ENCODE results near the gene OTOA.
A peak's percentile ranks its signal among the peaks of the same experiment; 100 is the strongest.
"Not testable (repeated sequence)": the region's sequence is repeated elsewhere in the genome, so short reads cannot be mapped to it uniquely, and the experiment has no call there.

OTOA gene

DNA sequence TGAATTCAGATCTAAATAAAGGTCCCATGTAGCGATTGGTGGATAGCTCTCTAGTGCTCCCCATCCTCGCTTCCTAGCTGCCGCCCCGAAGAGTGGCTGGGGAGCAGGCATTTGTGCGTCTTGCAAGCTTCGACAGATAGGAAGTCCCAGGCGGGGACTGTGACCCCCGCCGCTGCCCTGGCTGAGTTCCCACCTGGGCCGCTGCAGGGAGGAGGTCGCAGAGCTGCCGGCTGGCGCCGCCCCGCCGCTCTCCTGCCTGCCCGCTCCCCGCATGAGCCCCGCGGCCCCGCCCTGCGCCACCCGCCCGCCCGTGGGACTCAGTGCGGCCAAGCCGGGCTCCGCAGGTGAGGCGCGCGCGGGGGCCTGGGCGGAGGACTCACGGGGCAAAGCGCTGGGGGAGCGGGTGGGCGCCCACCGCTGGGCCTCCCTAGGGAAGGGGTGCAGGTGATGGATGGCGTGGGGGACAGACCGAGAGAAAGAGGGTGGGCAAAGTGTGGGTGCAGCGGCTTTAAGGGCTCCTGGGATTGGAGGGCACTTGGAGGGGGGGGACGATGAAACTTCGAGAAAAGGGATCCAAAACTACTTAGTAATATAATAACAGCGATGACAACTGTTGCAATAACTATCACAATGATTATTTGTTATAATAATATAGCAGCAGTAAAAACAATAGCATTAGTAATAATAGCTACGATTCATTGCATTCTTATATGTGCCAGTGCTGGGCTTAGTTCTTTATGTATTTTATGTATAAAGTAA lies at the start of gene OTOA:
OTOA (plus strand) TSS at position 80 of the 759 bp plus-strand sequence. CDS start 14,547 bp downstream, outside the sequence.
- DNase-seq = peak in 3 of 58 donors; percentile 8 to 44 (median 11)

DNA sequence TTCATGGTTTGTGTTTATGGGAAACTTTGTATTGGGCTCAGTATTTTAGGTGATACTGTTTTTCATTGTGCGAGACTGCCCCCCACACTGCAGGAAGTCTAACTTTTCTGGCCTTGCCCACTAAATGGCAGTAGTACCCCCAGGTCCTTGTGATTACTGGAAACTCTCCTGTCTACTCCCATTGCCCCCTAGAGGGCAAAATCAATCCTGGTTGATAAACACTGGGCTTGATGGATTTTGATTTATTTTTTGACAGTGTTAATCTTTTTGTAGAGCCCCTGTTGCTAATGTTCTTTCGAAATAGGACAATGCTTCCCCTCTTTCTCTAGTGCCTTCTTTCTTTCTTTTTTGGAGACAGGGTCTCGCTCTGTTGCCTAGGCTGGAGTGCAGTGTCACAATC lies 48.9 kb upstream of the OTOA start:
- no peak for DNase-seq

DNA sequence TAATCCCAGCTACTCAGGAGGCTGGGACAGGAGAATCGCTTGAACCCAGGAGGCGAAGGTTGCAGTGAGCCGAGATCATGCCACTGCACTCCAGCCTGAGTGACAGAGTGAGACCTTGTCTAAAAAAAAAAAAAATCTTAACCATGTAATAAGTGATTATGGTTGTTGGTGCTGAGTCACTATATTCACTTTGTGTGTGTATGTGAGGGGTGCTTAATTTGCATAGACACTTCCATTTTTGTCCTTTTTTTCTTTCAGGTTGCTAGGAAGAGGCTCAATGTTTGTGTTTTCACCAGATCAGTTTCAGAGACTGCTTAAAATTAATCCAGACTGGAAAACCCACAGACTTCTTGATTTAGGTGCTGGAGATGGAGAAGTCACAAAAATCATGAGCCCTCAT lies 46.2 kb upstream of the OTOA start:
- no peak for DNase-seq

DNA sequence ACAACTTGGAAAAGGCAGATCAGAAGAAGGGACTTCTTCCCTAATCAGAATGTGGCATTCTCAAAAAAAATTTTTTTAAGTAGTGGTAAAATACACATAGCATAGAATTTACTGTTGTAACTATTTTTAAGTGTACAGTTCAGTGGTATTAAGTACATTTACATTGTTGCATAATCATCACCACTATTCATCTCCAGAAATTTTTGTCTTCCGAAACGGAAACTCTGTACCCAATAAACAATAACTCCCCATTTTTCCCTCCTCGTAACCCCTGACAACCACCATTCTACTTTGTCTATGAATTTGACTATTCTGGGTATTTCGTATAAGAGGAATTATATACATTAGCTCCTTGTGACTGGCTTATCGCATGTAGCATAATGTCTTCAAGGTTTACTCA lies 45.5 kb upstream of the OTOA start:
- DNase-seq = no peak

DNA sequence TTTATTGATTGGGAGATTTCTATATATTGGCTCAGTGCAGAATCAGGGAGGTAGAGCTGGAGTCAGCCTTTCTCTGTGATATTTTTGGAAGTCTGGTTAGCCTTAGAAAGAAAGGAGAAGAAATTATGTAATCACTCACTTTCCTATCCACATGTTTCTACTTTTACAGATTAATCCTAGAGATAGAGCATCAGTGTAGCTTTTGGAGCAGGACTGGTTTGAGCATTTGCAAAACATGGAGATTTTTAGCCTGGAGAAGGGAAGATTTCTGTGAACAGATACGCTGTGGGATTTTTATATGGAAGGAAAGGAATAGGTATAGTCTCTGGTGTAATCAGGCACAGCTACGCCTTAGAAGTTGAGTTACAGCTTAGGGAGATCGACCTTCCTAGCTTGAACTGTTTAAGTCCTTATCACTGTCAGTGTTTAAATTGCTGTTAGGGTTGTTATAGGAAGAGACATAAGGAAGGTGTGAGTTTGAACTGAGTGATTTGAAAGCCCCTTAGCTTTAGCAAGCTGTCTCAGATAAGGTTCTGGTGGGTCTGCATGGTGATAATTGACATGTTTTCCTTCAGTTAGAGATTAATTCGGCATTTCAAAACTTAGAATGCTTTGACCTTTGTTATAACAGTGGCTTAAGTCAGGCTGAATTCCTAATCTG lies 43.9 kb upstream of the OTOA start:
- no peak for DNase-seq

DNA sequence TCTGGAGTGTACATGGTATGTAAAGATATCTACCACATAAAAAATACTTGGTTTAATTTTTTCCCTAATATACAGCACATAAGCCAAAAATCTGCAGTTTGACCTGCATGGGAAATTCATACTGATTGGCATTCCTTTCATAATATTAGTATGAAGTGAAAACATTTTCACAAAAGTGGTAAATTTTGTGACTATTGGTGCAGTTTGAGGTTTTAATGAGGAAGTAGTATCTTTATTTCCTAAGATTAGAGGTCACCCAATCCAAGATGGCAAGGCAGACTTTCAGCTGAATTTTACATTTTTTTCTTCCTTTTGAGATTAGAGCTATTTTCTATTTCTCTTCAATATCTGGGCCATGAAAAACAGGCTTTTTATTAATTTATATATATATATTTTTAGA lies 43.2 kb upstream of the OTOA start:
- DNase-seq = no peak

DNA sequence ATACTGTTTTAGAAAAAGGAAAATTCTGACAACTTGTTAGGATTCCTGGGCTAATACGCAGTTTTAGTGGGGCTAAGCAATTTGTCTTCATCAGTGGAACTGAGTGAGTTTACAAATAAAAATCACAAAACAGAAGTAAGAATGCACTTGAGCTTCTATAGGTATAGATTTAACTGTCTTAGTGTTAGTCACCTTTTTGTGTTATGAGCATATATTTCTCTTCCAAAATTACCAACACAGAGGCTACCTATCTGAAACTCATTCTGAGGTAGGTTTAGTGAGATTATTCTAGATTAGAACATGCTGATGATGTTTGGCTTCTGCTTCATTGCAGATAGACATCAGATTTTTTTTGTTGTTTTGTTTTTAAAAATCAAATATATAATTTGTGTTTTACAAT lies 41.2 kb upstream of the OTOA start:
- DNase-seq = no peak

DNA sequence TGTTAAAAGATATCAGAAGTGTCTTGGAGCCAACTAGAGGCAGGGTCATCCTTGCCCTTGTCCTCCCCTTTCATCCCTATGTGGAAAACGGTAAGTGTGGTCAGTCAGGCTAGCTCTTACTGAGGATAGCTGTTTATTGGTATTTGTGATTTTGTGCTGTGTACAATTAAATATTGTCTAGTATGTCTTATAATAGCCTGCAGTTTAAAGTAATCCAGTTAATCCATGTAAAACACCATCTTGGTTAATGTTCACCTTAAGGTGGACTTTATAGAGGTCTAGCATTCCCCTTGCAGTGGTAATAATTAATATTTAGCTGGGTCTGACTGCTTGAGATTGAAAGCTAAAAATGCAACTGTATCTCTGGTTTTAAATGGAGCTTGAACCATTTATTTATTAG lies 38.7 kb upstream of the OTOA start:
- DNase-seq = no peak

DNA sequence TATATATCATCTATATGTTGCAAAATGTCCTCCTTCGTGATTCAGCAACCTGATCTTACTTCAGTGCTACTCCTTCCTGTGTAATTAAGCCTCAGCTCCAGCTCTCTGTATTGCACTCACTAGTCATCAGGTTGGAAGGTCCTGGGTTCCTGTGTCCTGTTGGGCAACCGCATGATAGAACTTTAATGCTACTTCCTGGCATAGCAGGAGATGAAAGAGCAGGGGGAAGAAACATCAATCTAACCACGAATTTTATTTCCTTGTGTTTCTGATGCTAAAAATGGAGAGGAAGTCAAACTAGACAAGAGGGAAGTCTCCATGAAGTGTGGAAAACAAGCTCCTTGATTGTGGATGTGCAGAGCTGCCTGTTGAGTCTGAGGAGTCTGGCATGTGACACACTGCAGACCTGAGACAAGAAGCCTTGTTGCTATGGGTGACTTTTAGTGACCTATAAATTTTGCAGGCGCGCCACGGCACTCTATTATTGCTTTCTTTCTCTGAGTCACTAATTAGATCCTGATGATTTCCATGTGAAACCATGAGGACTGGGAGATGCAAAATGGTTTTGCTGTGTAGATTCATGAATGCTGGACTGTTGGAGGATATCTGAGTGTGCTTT lies 37.0 kb upstream of the OTOA start:
- peak in 12 of 58 donors; percentile 8 to 48 (median 20) for DNase-seq

DNA sequence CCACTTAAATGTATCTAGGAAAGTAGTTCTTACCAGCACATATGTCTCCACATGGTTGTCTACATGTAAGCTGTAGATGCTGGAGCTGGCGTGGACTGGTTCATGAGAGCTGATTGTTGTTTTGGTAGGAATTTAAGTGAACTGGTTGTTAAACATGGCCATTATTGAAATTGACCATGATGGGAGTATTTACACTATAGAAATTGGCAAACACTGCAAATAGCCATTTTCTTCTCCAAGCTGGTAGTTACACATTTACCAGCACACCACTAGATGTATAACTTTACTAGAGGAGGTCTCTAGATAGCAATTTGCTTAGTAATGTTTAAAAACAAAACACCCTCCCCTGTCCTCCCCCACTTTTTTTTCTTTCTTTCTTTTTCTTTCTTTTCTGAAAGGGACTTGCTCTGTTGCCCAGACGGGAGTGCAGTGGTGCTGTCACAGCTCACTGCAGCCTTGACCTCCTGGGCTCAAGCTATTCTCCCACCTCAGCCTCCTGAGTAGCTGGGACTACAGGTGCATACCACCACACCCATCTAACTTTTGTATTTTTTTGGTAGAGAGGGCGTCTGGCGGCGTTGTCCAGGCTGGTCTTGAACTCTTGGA lies 35.5 kb upstream of the OTOA start:
- DNase-seq = no peak

DNA sequence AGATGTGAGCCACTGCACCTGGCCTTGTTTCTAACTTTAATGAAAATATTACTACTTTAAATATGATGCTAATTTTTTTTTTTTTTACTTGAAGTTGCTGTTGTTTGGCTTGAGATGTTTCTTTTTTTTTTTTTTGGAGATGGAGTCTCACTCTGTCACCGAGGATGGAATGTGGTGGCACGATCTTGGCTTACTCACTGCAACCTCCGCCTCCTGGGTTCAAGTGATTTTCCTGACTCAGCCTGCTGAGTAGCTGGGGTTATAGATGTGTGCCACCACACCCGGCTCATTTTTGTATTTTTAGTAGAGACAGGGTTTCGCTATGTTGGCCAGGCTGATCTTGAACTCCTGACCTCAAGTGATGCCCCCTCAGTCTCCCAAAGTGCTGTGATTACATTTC lies 35.0 kb upstream of the OTOA start:
- DNase-seq = no peak

DNA sequence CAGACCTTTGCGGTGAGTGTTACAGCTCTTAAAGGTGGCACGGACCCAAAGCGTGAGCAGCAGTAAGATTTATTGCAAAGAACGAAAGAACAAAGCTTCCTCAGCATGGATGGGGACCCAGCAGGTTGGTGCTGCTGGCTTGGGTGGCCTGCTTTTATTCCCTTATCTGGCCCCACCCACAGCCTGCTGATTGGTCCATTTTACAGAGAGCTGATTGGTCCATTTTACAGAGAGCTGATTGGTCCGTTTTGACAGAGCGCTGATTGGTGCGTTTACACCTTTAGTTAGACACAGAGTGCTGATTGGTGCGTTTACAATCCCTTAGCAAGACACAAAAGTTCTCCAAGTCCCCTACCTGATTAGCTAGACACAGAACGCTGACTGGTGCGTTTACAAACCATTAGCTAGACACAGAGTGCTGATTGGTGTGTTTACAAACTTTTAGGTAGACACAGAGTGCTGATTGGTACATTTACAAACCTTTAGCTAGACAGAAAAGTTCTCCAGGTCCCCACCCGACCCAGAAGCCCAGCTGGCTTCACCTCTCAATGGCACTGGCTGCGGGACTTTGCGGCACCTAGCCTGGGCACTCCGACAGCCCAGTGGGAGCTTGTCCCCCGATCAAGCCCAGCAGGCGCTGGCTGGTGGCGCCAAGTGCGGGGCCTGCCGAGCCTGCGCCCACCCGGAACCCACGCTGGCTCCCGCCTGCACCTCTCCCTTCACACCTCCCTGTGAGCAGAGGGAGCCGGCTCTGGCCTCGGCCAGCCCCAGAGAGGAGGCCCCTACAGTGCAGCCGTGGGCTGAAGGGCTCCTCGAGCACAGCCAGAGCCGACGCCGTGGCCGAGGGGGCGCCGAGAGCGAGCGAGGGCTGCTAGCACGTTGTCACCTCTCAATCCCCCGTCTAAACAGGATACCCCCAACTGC lies 33.9 kb upstream of the OTOA start:
- DNase-seq = not testable (repeated sequence)

DNA sequence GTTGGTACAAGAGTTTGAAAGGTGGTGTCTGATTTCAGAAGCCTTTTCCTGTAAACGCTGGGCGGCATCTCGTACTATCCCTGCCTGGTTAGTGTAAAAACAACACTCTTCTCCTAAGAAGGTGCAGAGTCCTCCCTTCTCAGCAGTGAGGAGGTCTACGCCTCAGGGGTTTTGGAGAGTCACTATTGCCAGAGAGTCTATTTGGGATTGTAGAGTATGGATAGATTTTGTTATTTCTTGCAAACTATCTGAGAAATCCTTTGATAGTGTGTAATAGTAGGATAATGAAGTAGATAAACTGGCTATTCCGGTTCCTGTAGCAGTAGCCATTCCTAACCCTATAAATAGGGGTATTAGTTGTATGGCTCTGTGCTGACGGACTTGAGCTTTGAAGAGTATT lies 32.9 kb upstream of the OTOA start:
- DNase-seq = not testable (repeated sequence)

DNA sequence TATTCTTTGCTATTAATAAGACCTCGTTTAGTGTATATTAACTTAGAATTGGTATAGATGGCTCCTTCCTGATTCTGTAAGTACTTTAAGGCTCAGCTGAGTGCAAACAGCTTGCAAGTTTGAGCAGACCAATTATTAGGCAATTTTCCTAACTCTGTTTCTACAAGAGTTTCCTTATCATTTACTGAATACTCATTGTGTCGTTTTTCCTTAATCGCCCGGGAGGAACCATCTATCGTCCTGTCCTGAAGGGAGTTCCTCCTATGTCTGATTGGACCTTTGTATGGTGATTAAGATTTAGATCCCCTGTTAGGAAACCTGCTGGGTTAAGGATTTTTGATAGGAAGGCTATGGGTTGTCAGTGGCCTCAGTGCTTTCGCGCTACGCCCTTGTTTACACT lies 32.4 kb upstream of the OTOA start:
- not testable (repeated sequence) for DNase-seq

DNA sequence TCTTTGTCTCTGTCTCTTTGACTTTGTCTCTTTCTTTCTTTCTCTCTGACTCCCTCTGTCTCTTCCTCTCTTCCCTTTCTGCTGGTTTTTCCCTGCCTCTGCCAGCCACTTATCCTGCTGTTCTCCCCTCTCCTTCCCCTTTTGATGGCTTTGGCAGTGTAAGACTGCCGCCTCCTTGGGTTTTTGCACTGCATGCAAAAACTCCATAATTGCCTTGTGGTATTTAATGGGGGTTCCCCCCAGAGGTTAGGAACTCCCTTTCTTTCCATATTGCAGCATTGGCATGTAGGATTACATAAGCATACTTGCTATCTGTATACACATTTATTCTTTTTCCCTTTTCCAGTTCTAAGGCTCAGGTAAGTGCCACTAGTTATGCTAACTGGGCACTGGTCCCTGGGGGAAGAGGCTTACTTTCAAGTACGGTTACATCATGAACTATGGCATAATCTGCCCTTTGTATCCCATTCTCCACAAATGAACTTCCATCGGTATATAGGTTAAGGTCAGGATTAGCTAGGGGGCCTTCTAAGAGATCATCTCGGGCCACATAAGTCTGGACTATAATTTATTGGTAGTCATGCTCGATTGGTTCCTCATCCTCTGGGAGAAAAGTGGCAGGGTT lies 31.7 kb upstream of the OTOA start:
- not testable (repeated sequence) for DNase-seq

DNA sequence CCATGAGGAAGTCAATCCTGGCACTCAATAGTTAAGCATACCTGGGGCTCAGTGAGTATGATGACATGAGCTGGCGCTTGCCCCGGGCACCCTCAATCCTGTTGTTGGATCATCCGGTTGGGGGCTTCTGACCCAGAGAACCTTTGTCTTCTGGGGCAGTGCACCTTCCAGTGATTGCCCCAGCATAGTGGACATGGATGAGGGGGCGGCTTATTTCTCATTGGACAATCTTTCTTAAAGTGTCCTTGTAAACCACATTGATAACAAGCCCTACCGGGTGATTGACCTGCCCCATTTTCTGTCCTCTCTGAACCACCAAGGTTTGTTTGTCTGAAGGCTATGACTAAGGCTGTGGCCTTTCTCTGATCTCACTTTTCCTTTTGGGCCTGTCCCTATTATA lies 29.6 kb upstream of the OTOA start:
- DNase-seq = no peak

DNA sequence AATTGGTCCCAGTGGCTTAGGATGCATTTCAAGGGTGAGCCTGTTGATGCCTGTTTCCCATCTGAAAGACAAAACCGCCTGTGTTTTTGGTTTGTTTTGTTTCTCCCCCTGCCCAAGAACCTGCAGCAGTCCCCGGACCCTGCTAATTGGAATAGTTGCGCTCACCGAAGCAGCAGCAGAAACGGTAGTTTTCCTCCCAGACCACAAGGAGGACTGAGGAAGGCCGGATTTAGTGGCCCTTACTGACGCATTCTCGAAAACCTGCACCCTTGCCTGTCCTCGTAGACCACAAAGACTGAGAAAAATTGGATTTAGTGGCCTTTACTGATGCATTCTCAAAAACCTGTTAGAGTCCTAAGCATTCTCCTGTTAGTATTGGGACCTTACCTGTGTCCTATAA lies 28.1 kb upstream of the OTOA start:
- not testable (repeated sequence) for DNase-seq

DNA sequence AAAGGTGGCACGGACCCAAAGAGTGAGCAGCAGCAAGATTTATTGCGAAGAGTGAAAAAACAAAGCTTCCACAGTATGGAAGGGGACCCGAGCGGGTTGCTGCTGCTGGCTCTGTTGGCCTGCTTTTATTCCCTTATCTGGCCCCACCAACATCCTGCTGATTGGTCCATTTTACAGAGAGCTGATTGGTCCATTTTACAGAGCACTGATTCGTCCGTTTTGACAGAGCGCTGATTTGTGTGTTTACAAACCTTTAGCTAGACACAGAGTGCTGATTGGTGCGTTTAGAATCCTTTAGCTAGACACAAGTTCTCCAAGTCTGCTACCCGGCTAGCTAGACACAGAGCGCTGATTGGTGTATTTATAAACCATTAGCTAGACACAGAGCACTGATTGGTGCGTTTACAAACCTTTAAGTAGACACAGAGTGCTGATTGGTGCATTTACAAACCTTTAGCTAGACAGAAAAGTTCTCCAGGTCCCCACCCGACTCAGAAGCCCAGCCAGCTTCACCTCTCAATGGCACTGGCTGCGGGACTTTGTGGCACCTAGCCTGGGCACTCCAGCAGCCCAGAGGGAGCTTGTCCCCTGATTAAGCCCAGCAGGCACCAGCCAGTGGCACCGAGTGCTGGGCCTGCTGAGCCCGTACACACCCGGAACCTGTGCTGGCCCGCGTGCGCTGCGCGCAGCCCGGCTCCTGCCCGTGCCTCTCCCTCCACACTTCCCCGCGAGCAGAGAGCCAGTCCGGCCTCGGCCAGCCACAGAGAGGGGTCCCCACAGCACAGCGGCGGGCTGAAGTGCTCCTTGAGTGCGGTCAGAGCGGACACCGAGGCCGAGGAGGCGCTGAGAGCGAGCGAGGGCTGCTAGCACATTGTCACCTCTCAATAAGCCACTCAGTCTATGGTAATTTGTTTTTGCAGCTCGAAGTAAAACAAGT lies 26.5 kb upstream of the OTOA start:
- no peak for DNase-seq

DNA sequence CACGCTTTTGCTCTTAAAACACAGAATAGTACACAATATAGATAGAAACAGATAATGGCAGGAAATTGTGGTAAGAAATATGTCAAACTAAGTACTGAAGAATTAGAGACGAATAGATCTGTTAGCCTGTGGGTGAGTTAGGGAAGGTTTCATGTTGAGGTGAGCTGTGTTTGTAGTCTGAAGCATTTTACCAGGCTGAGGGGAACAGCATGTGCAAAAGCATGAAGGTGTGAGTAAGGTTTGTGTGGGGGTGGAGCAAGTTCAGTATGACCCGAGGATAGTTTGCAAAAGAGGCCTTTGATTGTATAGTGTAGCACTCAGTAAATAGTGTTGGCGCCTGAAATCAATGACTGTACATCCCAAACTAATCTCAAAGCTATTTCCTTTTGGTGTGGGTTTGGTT lies 25.2 kb upstream of the OTOA start:
- no peak for DNase-seq
